Camera-type eye (tissue), 1 donor: ENCODE results near the gene UMAD1. TPM values are rescaled to one million over a fixed set of nuclear protein-coding genes. Genes with fewer than 3 reads are reported as not detected.

Experiments
- total RNA-seq: library from RNA; depleted of rRNA; stranded (reverse); fragments of >200 nt; gene quantifications from one replicate; pipeline ENCODE4 v1.2.3, GENCODE V29; 2014

UMAD1 gene
- total RNA-seq = 17.3 TPM

GRCh38 chr7:7640221-7641128, at the start of gene UMAD1:
Gene UMAD1 (plus strand): TSS chr7:7640752. CDS start chr7:7673372, 32,620 bp downstream.

GRCh38 chr7:7718492-7718891, 77.9 kb downstream of the UMAD1 start, which contains the start of gene RPA3:
Gene RPA3 (minus strand): TSS chr7:7718607. CDS start chr7:7640418, 78,189 bp downstream.

Other genes with a start within 250 kb of the UMAD1 start
- gene COL28A1, start 104.9 kb upstream of the UMAD1 start, total RNA-seq = 5.5 TPM
- 125 TPM for gene MIOS, start 73.9 kb upstream of the UMAD1 start, total RNA-seq
- 21.8 TPM for gene RPA3, start 77.9 kb downstream of the UMAD1 start, total RNA-seq